HG03103 (cell line): ENCODE data around the gene CASP8AP2.
A peak's percentile ranks its signal among the peaks of the same experiment; 100 is the strongest.
"Not testable (repeated sequence)": the region's sequence is repeated elsewhere in the genome, so short reads cannot be mapped to it uniquely, and the experiment has no call there.

Source experiments
- ATAC-seq: cut with Tn5 transposase; IDR thresholded peaks from one replicate; pipeline ENCODE4 v1.9.1; 2021; ENCODE audit warnings: low read depth; ENCODE audit not compliant: unreplicated experiment

CASP8AP2 gene

DNA sequence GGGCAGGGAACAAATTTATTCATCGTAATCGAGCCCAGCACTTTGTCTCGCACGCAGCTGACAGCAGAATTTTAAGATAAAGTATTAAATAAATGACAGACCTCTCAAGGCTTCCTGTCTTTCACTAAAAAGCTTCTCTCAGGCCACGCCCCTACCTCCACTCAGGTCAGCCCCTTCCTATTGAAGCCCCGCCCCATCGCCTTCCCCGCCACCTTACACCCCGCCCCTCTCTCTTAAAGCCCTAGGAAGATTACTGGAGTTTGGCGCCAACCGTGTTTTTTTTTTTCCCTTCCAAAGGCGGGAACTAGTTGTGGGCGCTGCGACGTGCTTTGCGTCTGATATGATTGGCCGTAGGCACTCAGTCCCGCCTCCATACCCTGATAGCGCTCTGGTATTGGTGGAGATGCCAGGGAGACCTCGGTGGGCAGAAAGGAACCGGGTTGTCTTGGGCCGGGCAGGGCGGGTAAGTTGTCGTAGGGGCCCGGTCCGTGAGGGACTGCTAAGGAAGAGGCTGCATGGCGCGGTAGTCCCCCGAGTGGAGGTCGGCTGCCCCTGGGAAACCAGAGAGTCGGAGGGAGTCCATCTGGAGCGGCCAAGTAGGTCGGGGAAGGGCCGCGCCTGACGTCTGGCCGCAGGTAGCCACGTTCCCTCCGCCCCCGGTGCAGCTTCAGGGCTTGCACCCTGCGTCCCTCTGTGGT lies at the start of gene CASP8AP2:
CASP8AP2 (plus strand) TSS at position 409 of the 698 bp plus-strand sequence.
- peak; percentile 96 for ATAC-seq

DNA sequence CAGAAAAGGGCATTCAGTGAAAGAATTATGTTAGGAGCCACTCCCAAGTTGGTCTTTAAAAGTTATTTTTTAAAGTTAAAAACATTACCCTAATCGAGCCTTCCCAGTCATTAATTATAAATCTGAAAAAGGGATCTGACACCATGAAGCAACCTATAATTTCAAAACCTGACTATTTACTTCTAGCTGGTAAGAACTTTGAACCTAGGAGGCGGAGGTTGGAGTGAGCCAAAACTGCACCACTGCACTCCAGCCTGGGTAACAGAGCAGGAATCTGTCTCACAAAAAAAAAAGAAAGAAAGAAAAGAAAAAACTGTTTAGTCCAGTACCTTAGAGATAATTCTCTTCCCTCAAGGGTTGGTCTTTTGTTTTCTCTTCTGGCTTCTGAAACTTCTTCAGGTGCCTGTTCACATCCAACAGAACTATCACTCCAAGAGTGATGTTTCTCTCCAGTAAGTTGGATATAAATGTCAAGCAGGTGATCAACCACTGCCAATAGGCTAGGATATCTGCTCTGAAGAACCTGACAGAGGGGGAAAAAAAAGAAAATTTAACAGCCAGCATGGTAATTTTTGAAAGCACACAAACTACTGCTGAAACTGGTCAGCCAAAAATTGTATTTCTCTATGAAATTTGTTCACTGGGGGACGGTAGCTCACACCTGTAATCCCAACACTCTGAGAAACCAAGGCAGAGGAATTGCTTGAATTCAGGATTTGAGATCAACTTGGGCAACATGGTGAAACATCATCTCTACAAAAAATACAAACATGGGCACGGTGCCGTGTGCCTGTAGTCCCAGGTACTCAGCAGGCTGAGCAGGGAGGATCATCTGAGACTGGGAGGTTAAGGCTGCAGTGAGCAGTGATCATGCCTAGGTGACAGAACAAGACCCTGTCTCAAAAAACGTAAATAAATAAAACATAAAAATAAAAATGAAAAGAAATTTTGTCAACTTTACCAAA lies 48.3 kb upstream of the CASP8AP2 start:
- ATAC-seq = no peak

DNA sequence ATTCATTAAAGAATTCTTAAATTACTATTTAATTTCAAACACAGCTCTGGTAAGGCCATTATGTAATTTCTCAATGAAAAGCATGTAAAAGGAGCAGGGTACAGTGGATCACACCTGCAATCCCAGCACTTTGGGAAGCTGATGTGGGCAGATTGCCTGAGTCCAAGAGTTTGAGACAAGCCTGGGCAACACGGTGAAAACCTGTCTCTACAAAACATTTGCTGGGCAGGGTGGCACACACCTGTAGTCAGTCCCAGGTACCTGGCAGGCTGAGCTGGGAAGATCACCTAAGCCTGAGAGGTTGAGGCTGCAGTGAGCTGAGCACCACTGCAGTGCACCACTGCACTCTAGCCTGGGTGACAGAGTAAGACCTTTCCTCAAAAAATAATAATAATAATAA lies 47.5 kb upstream of the CASP8AP2 start:
- ATAC-seq = no peak

DNA sequence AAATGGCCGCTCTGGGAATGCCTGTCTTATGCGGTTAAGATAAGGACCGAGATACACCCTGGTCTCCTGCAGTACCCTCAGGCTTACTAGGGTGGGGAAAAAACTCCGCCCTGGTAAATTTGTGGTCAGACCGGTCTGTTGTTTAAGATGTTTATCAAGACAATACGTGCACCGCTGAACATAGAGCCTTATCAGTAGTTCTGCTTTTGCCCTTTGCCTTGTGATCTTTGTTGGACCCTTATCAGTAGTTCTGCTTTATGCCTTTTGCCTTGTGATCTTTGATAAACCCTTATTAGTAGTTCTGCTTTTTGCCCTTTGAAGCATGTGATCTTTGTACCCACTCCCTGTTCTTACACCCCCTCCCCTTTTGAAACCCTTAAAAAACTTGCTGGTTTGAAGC lies 46.4 kb upstream of the CASP8AP2 start:
- ATAC-seq = not testable (repeated sequence)

DNA sequence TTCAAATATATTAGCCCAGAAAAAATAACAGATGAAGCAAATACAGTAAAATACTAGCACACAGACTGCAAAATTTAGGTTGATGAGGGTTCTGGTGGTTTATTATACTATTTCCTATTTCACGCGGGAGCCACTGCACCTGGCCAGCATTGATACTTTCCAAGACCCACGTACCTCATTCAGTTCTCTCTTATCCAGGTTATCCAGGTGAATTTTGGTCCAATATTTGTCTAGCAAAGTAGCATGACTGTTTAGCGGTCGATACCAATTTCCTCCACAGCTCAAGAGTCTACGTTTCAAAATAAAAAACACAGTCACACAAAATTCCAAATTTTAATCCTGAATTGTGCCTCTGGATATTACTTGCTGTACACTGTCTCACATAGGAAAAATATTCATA lies 44.8 kb upstream of the CASP8AP2 start:
- no peak for ATAC-seq

DNA sequence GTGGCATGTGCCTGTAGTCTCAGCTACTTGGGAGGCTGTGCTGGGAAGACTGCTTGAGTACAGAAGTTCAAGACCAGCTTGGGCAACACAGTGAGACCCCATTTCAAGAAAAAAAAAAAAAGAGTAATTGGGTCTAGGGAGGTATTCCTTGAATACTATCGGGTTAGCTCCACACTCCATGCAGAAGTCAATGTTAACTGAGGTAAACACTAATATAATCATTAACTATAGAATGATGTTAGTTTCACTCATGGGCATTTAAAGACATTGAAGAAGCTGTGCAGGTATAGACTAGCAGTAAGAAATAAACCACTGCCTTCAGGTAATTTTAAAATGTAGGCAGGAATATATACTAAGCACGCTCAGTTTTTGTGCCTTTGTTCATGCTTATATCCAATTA lies 42.7 kb upstream of the CASP8AP2 start:
- ATAC-seq = no peak

DNA sequence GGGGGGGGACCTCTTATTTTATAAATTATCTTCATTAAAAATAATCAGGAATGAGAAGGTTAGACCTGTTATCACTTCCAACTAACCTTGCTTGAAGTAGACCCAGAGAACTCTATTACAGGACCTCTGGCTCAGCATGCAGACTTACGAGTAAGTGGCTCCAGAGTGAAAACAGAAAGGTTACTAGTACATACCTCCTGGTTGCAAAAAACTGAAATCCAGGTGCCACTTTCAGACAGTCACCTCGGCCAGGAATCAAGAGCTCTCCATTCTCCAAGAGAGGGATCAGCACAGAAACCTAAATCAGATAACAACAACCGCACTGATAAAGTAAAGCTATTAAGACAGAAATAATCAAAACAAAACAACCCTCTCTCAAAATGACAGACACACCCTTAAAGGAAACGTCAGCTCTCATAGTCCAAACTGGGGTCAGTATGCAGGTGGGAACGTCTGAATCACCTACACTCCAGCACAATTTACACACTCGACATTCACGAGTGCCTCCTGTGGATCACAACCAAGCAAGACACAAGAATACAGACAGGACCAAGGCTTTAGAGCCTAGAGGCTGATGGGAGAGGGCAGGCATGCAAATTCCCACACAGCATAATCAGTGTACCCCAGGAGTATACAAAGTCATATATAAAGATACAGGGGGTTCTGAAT lies 41.9 kb upstream of the CASP8AP2 start:
- ATAC-seq = no peak

DNA sequence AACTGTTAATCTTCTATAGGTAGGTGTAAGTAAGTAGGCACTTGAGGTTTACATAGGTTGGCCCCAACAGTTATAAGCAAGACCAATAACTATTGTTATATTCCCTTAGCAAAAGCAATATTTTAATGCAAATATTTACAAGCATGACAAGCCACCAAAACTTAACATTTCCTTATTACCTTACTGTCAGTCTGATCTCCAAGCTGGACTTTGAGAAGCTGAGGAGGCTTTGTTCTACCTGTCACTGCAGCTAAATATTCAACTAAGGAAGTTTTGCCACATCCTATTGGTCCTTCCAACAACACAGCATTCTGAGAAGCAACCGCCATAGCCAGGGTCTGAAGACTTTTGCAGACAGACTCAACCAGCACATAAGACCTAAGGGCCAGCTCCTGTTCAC lies 39.7 kb upstream of the CASP8AP2 start:
- ATAC-seq = no peak

DNA sequence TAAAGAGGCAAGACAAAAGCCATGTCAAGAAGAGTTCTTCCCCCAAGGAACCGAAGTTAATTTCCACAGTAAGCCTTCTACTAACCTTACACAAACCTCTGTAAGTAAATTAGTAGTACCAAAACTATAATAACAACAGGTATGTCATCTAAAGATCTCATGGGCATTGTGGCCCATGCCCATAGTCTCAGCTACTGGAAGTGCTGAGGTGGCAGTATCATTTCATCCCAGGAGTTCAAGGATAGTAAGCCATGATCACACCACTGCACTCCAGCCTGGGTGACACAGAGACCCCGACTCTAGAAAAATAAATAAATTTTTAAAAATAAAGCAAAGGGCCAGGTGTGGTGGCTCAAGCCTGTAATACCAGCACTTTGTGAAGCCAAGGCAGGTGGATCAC lies 39.3 kb upstream of the CASP8AP2 start:
- ATAC-seq = no peak

DNA sequence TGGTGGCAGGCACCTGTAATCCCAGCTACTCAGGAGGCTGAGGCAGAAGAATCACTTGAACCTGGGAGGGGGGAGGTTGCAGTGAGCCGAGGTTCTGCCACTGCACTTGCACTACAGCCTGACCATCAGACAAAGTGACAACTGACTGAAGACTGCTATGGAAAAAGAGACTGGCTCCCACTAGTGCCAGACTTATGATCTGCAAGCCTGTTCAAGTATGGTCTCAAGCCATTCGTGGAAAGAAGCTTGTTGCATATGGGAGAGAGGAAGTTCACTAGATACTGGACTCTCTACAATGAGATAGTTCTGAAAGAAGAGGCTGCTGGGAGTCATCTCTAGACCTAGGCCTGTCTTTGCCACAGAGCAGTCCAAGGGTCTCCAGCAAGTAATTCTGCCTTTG lies 36.8 kb upstream of the CASP8AP2 start:
- ATAC-seq = peak; percentile 76

DNA sequence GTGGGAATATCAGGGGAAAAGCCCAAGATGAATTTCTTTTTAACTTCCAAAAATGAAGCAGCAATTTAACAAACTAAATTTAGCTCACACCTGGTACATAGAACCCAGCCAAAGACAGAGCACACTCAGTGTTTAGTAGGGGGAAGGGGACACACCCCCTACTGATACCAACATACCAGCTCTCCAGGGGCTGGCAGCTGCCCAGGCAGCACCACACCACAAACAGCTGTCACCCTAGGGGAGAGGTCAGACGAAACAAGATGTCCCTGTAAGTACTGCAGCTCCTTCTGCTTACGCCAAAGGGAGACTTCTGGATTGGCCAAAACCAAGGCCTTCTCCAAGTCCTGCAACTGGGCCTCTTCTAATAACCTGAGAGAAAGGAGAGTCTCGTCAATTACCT lies 36.1 kb upstream of the CASP8AP2 start:
- ATAC-seq = no peak

DNA sequence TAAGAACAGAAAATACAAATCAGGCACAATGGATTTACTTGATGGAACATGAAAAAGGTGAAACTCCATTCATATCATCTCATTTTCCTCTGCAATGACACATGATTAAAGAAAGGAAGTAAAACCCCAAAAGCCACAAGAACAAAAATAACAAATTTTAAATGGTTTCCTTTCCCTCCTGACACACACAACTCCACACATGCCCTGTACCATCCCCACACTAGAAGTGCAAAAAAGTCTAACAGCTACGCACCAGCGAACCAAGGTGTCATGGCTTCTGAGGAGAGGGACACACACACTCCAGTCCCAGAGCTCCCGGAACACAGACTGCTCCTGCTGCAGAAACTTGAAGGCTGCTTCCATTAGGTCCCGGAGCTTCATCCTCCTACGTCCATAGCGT lies 35.4 kb upstream of the CASP8AP2 start:
- ATAC-seq = no peak

DNA sequence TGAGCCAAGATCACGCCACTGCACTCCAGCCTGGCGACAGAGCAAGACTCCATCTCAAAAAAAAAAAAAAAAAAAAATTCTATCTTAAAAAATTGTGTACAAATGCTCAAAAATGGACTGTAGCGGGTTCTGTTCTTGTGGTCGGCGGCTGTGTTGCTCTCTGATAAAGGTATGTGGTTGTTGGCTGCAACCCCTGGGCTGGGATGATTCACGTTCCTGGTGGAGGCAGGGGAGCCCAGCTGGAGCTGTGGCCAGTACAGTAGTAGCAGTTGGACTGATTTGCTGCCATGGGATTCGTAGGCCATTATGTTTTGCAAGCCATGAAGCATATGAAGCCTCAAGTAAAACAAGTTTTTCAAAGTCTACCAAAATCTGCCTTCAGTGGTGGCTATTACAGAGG lies 32.4 kb upstream of the CASP8AP2 start:
- no peak for ATAC-seq

DNA sequence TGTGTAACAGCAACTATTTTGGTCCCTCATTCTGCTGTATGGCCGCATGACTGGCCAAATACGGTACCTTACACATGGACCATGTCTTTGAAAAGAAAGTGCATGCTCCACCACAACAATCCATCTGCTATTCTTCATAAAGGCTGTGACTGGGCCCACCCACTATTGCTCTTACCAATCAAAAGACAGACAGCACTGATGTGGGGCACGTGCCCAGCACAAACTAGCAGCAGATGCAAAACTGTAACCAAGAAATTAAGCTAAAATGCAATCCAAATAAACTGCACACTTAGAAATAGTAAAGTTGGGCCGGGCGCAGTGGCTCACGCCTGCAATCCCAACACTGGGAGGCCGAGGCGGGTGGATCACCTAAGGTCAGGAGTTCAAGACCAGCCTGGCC lies 30.6 kb upstream of the CASP8AP2 start:
- ATAC-seq = no peak

DNA sequence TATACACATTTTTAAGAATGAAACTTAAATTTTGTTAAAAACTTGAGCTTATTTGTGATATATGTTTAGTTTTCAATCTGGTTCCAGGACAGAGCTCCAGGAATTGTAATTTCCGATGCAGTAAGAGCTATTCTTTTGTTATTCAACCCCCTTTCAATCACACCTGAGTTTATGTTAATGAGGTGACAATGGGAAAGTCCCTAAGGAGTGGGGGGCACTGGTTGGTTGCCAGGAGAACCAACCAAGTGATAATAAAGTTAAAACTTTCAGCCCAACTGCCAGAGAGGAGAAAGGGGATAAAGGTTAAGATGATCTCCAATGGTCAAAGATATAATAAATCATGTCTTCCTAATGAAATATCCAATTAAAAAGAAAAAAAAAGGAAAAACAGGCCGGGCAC lies 29.9 kb upstream of the CASP8AP2 start:
- no peak for ATAC-seq

DNA sequence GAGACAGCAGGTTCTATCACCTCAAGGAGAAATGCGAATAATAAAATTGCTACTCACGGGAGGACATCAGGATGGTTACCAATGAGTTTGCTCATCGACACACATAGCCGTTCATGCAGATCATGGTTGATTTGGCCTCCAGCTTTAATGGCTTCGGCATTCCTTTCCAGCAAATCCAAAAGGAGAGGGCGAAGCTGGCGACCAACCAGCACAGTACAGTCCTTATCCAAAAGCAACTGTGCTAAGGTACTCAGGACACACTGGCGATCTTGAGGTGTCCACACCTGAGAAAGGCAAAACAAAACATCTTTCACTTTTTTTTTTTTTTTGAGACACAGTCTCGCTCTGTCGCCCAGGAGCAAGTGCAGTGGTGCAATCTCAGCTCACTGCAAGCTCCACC lies 26.4 kb upstream of the CASP8AP2 start:
- no peak for ATAC-seq

DNA sequence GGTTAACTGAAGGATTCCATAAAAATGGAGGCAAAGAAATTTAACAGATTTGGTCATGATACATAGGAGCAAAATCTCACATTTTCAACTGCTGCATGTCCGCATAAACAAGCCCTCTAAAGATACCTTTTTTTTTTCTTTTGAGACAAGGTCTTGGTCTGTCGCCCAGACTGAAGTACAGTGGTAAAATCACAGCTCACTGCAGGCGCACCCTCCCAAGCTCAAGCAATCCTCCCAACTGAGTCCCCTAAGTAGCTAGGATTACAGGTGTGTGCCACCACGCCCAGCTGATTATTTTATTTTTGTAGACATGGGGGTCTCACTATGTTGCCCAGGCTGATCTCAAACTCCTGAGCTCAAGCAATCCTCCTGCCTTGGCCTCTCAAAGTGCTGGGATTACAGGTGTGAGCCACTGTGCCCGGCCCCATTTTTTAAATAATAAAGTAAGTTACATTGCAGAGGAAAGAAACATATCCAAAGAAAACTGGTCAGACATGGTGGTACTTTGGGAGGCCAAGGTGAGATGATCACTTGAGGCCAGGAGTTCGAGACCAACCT lies 23.8 kb upstream of the CASP8AP2 start:
- ATAC-seq = no peak

DNA sequence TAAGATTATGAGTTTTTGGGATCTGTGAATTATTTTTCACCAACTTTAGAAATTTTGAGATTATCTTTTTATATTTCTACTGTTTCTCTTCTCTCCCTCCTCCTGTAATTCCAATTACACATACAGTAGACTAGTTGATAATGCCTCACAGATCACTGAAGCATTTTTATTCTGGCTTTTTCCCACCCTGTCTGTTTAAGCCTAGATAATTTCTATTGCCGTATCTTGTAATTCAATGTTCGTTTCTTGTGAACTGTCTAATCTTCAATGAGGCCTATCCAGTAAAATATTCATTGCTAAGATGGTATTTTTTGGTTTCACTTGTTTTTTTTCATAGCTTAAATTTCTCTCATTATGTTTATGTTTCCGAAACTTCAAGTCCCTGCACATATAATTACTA lies 22.1 kb upstream of the CASP8AP2 start:
- ATAC-seq = no peak

DNA sequence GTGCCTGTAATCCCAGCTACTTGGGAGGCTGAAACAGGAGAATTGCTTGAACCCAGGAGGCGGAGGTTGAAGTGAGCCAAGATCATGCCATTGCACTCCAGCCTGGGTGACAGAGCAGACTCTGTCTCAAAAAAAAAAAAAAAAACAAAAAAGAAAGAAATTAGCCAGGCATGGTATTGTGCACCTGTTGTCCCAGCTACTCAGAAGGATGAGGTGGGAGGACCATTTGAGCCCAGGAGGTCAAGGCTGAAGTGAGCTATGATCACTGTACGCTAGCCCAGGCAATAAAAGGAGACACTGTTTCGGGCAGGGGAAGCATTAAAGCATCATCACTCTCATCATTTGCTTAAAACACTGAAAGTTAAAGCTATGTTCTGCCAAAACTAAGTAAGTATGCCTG lies 16.3 kb upstream of the CASP8AP2 start:
- ATAC-seq = not testable (repeated sequence)

DNA sequence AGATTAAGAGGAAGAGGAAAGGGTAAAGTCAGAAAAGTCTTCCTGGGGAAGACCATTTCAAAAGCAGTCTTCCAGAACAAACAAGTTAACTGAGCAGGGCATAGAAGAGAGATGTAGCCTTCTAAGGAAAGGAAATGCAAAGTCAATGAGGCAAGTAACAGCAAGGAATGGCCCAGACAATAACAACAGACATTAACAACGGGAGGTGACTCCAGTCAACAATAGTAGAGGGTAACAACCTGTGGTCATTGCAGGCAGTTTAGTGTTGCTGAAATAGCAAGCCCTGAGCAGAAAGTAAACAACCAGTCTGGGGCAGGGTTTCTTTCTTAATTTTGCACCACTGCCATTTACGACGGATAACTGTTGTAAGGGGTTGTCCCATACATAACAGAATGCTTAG lies 12.2 kb upstream of the CASP8AP2 start:
- no peak for ATAC-seq

DNA sequence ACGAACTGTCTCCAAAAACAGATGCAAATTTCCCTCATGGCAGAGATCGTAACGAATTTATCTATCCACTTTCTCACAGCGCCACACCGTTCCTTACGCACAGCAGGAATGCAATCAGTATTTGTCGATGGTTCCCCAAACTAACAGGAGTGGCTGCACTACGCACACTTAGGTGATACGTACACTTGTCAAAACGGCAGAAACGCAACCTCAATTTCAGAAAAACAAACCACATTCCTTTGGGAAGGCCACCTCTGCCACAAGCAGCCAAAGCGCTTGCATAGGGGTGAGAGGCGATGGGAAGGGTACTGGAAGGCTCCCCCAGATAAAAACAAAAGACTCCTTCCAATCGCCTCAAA lies 10.7 kb upstream of the CASP8AP2 start:
- ATAC-seq = peak; percentile 32
